Keratinocyte (primary cell): ENCODE data around the gene DNAJC28. TPM values are rescaled to one million over a fixed set of nuclear protein-coding genes. Genes with fewer than 3 reads are reported as not detected.

ENCODE experiments used
- DNase-seq: peaks from one replicate; pipeline ENCODE4 v3.0.0-alpha.2; 2011; ENCODE audit warnings: low read depth, missing footprints, low spot score
- FAIRE-seq: peaks from 2 replicates; lab custom pipeline; 2011; peaks lifted over from hg19 to GRCh38; lab: Jason Lieb, UNC
- H2AFZ ChIP-seq: 2 replicates; pipeline ENCODE4 v1.6.0; 2012; ENCODE audit warnings: low read length, control low read depth, inconsistent platforms; ENCODE audit not compliant: control insufficient read depth
- H3K27ac ChIP-seq: 2 replicates; pipeline ENCODE4 v1.5.1; 2011; ENCODE audit warnings: low read length; ENCODE audit not compliant: control insufficient read depth, insufficient read depth
- H3K27me3 ChIP-seq: 3 replicates; pipeline ENCODE4 v1.6.0; 2011; ENCODE audit warnings: low read length; ENCODE audit not compliant: control insufficient read depth, insufficient read depth; ENCODE audit errors: extremely low read depth
- H3K36me3 ChIP-seq, 2 experiments: 2 replicates in 1 of 2; 3 replicates in 1 of 2; pipeline ENCODE4 v1.5.1; 2011; ENCODE audit warnings: low read length in 2 of 2, mild to moderate bottlenecking in 1 of 2; ENCODE audit not compliant: control insufficient read depth in 2 of 2, insufficient read depth in 2 of 2; ENCODE audit errors: extremely low read depth in 1 of 2
- H3K4me1 ChIP-seq: 3 replicates; pipeline ENCODE4 v1.5.1; 2011; ENCODE audit warnings: low read length; ENCODE audit not compliant: control insufficient read depth, insufficient read depth; ENCODE audit errors: extremely low read depth
- H3K4me2 ChIP-seq: 3 replicates; pipeline ENCODE4 v1.6.0; 2011; ENCODE audit warnings: low read depth, low read length; ENCODE audit not compliant: control insufficient read depth, insufficient read depth; ENCODE audit errors: extremely low read depth
- H3K4me3 ChIP-seq, 3 experiments: fragments of 200-600 bp in 1 of 3; sonication (generic) in 1 of 3; 2 replicates in 2 of 3; 3 replicates in 1 of 3; pipeline ENCODE4 v1.5.1; 2011 to 2016; ENCODE audit warnings: low read length in 3 of 3, mild to moderate bottlenecking in 3 of 3, control low read depth in 2 of 3, inconsistent platforms in 1 of 3, low read depth in 1 of 3, mixed read lengths in 1 of 3, mixed run types in 1 of 3, moderate library complexity in 1 of 3; ENCODE audit not compliant: control insufficient read depth in 2 of 3, insufficient read depth in 2 of 3; ENCODE audit errors: extremely low read depth in 1 of 3
- H3K79me2 ChIP-seq: 2 replicates; pipeline ENCODE4 v1.6.0; 2012; ENCODE audit warnings: low read length; ENCODE audit not compliant: control insufficient read depth, insufficient read depth
- H3K9ac ChIP-seq: 3 replicates; pipeline ENCODE4 v1.6.0; 2011; ENCODE audit warnings: low read length; ENCODE audit not compliant: control insufficient read depth, insufficient read depth; ENCODE audit errors: extremely low read depth
- H3K9me1 ChIP-seq: 3 replicates; pipeline ENCODE4 v1.6.0; 2011; ENCODE audit warnings: low read length; ENCODE audit not compliant: control insufficient read depth, insufficient read depth; ENCODE audit errors: extremely low read depth
- H3K9me3 ChIP-seq: 2 replicates; pipeline ENCODE4 v1.5.1; 2012; ENCODE audit warnings: low read depth, low read length; ENCODE audit not compliant: control insufficient read depth
- H4K20me1 ChIP-seq: 3 replicates; pipeline ENCODE4 v1.6.0; 2011; ENCODE audit warnings: low read length; ENCODE audit not compliant: control insufficient read depth, insufficient read depth; ENCODE audit errors: extremely low read depth
- EZH2 ChIP-seq: IDR thresholded peaks from one replicate; pipeline ENCODE4 v1.6.1; 2012; ENCODE audit warnings: inconsistent platforms, mild to moderate bottlenecking, low read length, moderate library complexity
- dilution Hi-C: fragments of 300-500 bp; cut with MboI; formaldehyde crosslinking; loops from one replicate; pipeline ENCODE4 v1.7.0; 2020; ENCODE audit warnings: low sequenced_read_pairs; ENCODE audit not compliant: extremely low pct_ligation_motif_present
- polyA plus RNA-seq, 5 experiments: library from polyadenylated mRNA; depleted of rRNA in 3 of 5; stranded (reverse) in 3 of 5; stranded (forward) in 1 of 5; unstranded in 1 of 5; fragments of >200 nt; gene quantifications; 1 replicate in 1 of 5; 2 replicates in 3 of 5; 3 replicates in 1 of 5; pipeline versions ENCODE4 v1.2.1 to v1.2.3, GENCODE V29; 2011 to 2012; ENCODE audit warnings: missing spikeins in 2 of 5, low read depth in 1 of 5, low replicate concordance in 1 of 5
- TF ChIP-seq, protein P1 (sequence below), 3 experiments: IDR thresholded peaks in 1 of 3; conservative IDR thresholded peaks in 1 of 3; optimal IDR thresholded peaks in 1 of 3; 2 replicates in 2 of 3; 3 replicates in 1 of 3; pipeline versions ENCODE3 to v1.5.1; 2011; ENCODE audit warnings: low read length in 3 of 3, mild to moderate bottlenecking in 3 of 3, moderate library complexity in 2 of 3, control low read depth in 1 of 3, inconsistent platforms in 1 of 3; ENCODE audit not compliant: insufficient read depth in 2 of 3; ENCODE audit errors: extremely low read depth in 1 of 3

DNAJC28 gene
- polyA plus RNA-seq, 1 donor (not counting 4 experiments of a cell fraction or from before 2014, with no cell fraction given): 1.4 TPM

DNA sequence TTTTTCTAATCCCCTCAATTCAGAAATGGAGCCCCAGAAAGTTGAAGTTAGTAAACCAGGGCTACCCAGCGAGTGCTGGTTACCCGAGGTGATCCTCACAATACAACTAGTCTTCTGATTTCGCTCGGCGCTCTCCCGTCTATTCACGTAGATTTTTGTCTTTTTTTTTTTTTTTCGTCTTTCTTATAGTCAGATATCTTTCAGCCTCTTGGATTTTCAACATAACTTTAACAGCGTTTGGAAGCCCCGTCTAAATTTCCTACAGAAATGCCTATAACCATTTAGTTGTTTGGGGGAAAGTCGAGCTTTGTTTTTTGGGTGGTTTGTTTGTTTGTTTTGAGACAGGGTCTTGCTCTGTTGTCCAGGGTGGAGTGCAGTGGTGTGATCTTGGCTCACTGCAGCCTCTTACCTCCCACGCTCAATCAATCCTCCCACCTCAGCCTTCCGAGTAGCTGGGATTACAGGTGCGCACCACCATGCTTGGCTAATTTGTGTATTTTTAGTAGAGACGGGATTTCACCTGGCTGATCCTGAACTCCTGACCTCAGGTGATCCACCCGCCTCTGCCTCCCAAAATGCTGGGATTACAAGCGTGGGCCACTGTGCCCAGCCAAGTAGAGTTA lies 10.9 kb downstream of the DNAJC28 start:
- dilution Hi-C loops: no loop called here
- no peak for FAIRE-seq

DNA sequence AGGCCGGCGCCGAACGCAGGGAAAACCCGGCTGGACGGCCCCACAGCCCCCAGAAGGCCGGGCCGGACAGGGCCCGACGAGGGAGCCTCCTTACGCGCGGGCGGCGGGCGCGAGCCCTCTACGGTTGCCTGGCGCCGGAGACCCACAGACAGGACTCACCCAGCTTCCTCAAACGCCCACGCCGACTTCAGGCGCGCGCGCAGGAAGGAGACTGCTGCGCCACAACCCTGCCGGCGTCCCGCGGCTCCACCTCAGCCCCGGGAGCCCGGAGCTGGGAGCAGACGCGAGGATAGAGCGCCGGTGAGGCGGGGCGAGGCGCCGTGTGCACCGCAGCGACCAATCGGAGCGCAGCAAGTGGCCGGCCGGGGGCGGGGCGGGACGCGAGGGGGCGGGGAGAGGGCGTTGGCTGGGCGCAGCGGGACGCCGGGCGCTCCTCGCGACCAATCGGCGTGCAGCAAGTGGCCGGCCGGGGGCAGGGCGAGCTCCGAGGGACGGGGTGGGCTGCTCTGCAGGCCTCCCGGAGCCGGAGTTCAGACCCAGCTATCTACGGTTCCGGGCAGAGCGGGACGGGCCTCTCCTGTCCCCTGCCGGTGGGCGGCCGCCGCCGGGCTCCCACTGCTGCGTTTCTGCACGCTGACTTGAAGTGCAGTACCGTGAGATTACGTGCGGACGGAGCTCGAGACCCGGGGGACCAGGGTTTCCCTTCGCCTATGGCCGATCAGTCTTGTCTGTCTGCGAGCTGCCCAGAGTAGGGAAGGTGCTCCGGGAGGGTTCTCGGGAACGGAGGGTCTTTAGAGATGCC lies 11.6 kb downstream of the DNAJC28 start, which contains the start of gene TMEM50B:
TSS of gene TMEM50B (minus strand) at position 296 of the 802 bp plus-strand sequence. CDS start 11,089 bp downstream, outside the sequence.
- Histone ChIP-seq H4K20me1 (no peaks in the 10 kb centered on the region), H3K4me2 (peak within 1 kb of the TSS; percentile 94), H3K4me3 (peak within 1 kb of the TSS; percentile 90 to 98 (median 94)), H3K9me3 (no peaks in the 10 kb centered on the region), H3K27me3 (no peaks in the 10 kb centered on the region), H3K36me3 (no peaks in the 10 kb centered on the region), H3K27ac (peak within 1 kb of the TSS; percentile 83), H3K79me2 (peaks cover 25% of the 10 kb centered on the region), H3K9me1 (no peaks in the 10 kb centered on the region), H3K9ac (peak within 1 kb of the TSS; percentile 91), H3K4me1 (peaks cover 8% of the 10 kb centered on the region), H2AFZ (peak within 1 kb of the TSS; percentile 87)
- TF ChIP-seq EZH2: no peak
- TF ChIP-seq, protein P1, sequence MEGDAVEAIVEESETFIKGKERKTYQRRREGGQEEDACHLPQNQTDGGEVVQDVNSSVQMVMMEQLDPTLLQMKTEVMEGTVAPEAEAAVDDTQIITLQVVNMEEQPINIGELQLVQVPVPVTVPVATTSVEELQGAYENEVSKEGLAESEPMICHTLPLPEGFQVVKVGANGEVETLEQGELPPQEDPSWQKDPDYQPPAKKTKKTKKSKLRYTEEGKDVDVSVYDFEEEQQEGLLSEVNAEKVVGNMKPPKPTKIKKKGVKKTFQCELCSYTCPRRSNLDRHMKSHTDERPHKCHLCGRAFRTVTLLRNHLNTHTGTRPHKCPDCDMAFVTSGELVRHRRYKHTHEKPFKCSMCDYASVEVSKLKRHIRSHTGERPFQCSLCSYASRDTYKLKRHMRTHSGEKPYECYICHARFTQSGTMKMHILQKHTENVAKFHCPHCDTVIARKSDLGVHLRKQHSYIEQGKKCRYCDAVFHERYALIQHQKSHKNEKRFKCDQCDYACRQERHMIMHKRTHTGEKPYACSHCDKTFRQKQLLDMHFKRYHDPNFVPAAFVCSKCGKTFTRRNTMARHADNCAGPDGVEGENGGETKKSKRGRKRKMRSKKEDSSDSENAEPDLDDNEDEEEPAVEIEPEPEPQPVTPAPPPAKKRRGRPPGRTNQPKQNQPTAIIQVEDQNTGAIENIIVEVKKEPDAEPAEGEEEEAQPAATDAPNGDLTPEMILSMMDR (optimal IDR thresholded peaks at IDR 0.05 in 1 of 3, IDR thresholded peaks at IDR 0.05 in 1 of 3, conservative IDR thresholded peaks at IDR 0.05 in 1 of 3; ENCODE audit: extremely low read depth in 1 of 3, insufficient read depth in 2 of 3, low read length in 3 of 3): peak; percentile 6 to 30 (median 23)
- no peak for FAIRE-seq
- dilution Hi-C loops: no loop called here
- peak; percentile 66 for DNase-seq

More for the DNA sequence above, 10.9 kb downstream of the DNAJC28 start:
- Histone ChIP-seq H3K27me3 (no peaks in the 10 kb centered on the region), H3K36me3 (no peaks in the 10 kb centered on the region), H3K9me1 (no peaks in the 10 kb centered on the region), H3K4me2 (peak overlapping the region; percentile 92), H3K79me2 (peaks cover 21% of the 10 kb centered on the region), H3K4me3 (peak overlapping the region; percentile 74 to 90 (median 84)), H3K27ac (peak overlapping the region; percentile 73), H3K9me3 (no peaks in the 10 kb centered on the region), H2AFZ (peak overlapping the region; percentile 82), H3K9ac (peak overlapping the region; percentile 84), H4K20me1 (no peaks in the 10 kb centered on the region), H3K4me1 (peaks cover 8% of the 10 kb centered on the region)
- no peak for DNase-seq
- TF ChIP-seq, protein P1 (optimal IDR thresholded peaks at IDR 0.05 in 1 of 3, IDR thresholded peaks at IDR 0.05 in 1 of 3, conservative IDR thresholded peaks at IDR 0.05 in 1 of 3; ENCODE audit: extremely low read depth in 1 of 3, insufficient read depth in 2 of 3, low read length in 3 of 3): no peak
- no peak for TF ChIP-seq EZH2
